Ishikawa (cell line): ENCODE measurements around the gene PRDM8.

ENCODE experiments used
- NFIC ChIP-seq: IDR thresholded peaks from 2 replicates; pipeline ENCODE4 v1.6.1; 2012
- ZBTB7A ChIP-seq: IDR thresholded peaks from 2 replicates; pipeline ENCODE4 v1.6.1; 2012; ENCODE audit warnings: low read depth

DNA sequence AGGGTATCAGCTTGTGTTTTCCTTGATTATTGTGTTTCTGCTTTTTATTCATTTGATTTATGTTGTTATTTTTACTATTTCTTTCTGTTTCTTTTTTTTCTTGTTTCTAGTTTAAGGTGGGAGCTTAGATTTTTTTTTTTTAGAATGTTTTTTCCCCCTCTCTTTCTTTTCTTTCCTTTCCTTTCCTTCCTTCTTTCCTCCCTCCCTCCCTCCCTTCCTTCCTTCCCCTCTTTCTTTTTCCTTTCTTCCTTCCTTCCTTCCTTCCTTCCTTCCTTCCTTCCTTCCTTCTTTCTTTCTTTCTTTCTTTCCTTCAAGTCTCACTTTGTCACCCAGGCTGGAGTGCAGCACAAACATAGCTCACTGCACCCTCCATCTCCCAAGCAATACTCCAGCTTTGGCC lies 31.4 kb upstream of the PRDM8 start:
- TF ChIP-seq ZBTB7A, result no peak
- no peak for TF ChIP-seq NFIC
